ENCODE measurements around the gene DUSP1. TPM values are rescaled to one million over a fixed set of nuclear protein-coding genes. Genes with fewer than 3 reads are reported as not detected.

Gene DUSP1
- total and polyA plus RNA-seq, 2 donors (not counting 3 experiments of a cell fraction or from before 2014, with no cell fraction given) = 36.1 to 196 TPM

GRCh38 chr5:172733131-172733973, 37.6 kb downstream of the DUSP1 start:
- DNase-seq (ENCODE audit: low read depth, low spot score) = peak; percentile 62
- no peak for TF ChIP-seq POLR2A (IDR thresholded peaks at IDR 0.05; ENCODE audit: low read depth, low read length)
- TF ChIP-seq MAX (IDR thresholded peaks at IDR 0.05; ENCODE audit: insufficient read depth, insufficient read length) = peak; percentile 24
- FAIRE-seq = peak; percentile 72
- no TSS peak for BruUV-seq (replicated peaks)
- no peak overlapping the region for H3K4me3 ChIP-seq (replicated peaks in 1 of 3; ENCODE audit: insufficient read depth in 1 of 3, low read depth in 1 of 3, low read length in 3 of 3)
- H3K9ac ChIP-seq (replicated peaks; ENCODE audit: extremely low read depth, insufficient read depth, low read length) = peak overlapping the region; percentile 5
- ChIA-PET CTCF (interaction anchor here (0.7 to 2.2 kb wide), 12 partner anchors 10 to 198 kb away, joined by 3 to 17 read pairs (median 4); partner anchors contain the start of gene DUSP1), POLR2A (interaction anchor here (1.1 to 1.3 kb wide), 2 partner anchors 32 to 37 kb away, joined by 4 to 8 read pairs; partner anchors contain the start of gene DUSP1)
- intact Hi-C loops (cut with micrococcal nuclease) = loop anchor here (1.0 kb wide), 1 partner anchor 11 kb away; no protein-coding TSS in a partner anchor
- H3K9me1 ChIP-seq (replicated peaks; ENCODE audit: control insufficient read depth, extremely low read depth, insufficient read depth, low read length) = no peaks in the 10 kb centered on the region
- no peak overlapping the region for H3K4me2 ChIP-seq (ENCODE audit: insufficient read depth, low read length)
- no peaks in the 10 kb centered on the region for H3K79me2 ChIP-seq (ENCODE audit: control insufficient read depth, insufficient read depth, low read length)
- no peaks in the 10 kb centered on the region for H3K36me3 ChIP-seq (ENCODE audit: control insufficient read depth in 2 of 2, extremely low read depth in 1 of 2, insufficient read depth in 2 of 2, low read length in 2 of 2)
- H3K27me3 ChIP-seq (ENCODE audit: control insufficient read depth in 2 of 2, insufficient read depth in 2 of 2, low read length in 2 of 2) = no peaks in the 10 kb centered on the region
- peaks cover 9% of the 10 kb centered on the region for H3K4me1 ChIP-seq (ENCODE audit: control insufficient read depth, extremely low read depth, insufficient read depth, low read length)
- peak overlapping the region; percentile 24 for H3K27ac ChIP-seq (ENCODE audit: insufficient read depth, low read depth, low read length)
- no peaks in the 10 kb centered on the region for H4K20me1 ChIP-seq (replicated peaks; ENCODE audit: control insufficient read depth, extremely low read depth, insufficient read depth, low read length)
- H3K9me3 ChIP-seq (replicated peaks; ENCODE audit: control insufficient read depth, insufficient read depth, low read length) = no peaks in the 10 kb centered on the region
- H2AFZ ChIP-seq (ENCODE audit: low read depth, low read length) = peak overlapping the region; percentile 91
- dilution Hi-C loops (cut with MboI; ENCODE audit: extremely low pct_ligation_motif_present, low sequenced_read_pairs) = no loop called here

- no peak overlapping the region for H2AFZ ChIP-seq (ENCODE audit: low read depth, low read length)
- no peak overlapping the region for H3K4me2 ChIP-seq (ENCODE audit: insufficient read depth, low read length)
- no peak overlapping the region for H3K27ac ChIP-seq (ENCODE audit: insufficient read depth, low read depth, low read length)
- H3K36me3 ChIP-seq (ENCODE audit: control insufficient read depth in 2 of 2, extremely low read depth in 1 of 2, insufficient read depth in 2 of 2, low read length in 2 of 2) = no peaks in the 10 kb centered on the region
- H3K9ac ChIP-seq (replicated peaks; ENCODE audit: extremely low read depth, insufficient read depth, low read length) = no peak overlapping the region
- BruUV-seq (replicated peaks) = no TSS peak
- H3K9me3 ChIP-seq (replicated peaks; ENCODE audit: control insufficient read depth, insufficient read depth, low read length) = no peaks in the 10 kb centered on the region
- peaks cover 9% of the 10 kb centered on the region for H3K4me1 ChIP-seq (ENCODE audit: control insufficient read depth, extremely low read depth, insufficient read depth, low read length)
- no peaks in the 10 kb centered on the region for H3K9me1 ChIP-seq (replicated peaks; ENCODE audit: control insufficient read depth, extremely low read depth, insufficient read depth, low read length)
- DNase-seq (ENCODE audit: low read depth, low spot score) (no peak), FAIRE-seq (no peak)
- POLR2A ChIA-PET = no interaction called here
- no peak overlapping the region for H3K4me3 ChIP-seq (replicated peaks in 1 of 3; ENCODE audit: insufficient read depth in 1 of 3, low read depth in 1 of 3, low read length in 3 of 3)
- dilution Hi-C loops (cut with MboI; ENCODE audit: extremely low pct_ligation_motif_present, low sequenced_read_pairs) = no loop called here
- TF ChIP-seq POLR2AphosphoS5 (IDR thresholded peaks at IDR 0.05; ENCODE audit: insufficient read depth, low read depth, low read length) = no peak
- TF ChIP-seq MAX (IDR thresholded peaks at IDR 0.05; ENCODE audit: insufficient read depth, insufficient read length) = no peak
- no peak for TF ChIP-seq MYC (IDR thresholded peaks at IDR 0.05; ENCODE audit: low read depth, low read length)
- TF ChIP-seq FOS (IDR thresholded peaks at IDR 0.05; ENCODE audit: borderline replicate concordance, insufficient read depth, low read length) = no peak
- TF ChIP-seq EZH2 (IDR thresholded peaks at IDR 0.05; ENCODE audit: borderline replicate concordance, low read depth, low read length, severe bottlenecking) = no peak
- no peak for TF ChIP-seq POLR2A (IDR thresholded peaks at IDR 0.05; ENCODE audit: low read depth, low read length)
- no peak for TF ChIP-seq CTCF (IDR thresholded peaks at IDR 0.05; ENCODE audit: extremely low read depth in 1 of 2, insufficient read depth in 1 of 2, low read depth in 1 of 2, low read length in 2 of 2)
- TF ChIP-seq GATA2 (IDR thresholded peaks at IDR 0.05; ENCODE audit: insufficient read depth, insufficient read length, low read depth, low read length) = no peak
- CTCF ChIA-PET = interaction anchor here (1.0 to 2.2 kb wide), 5 partner anchors 9 to 179 kb away, joined by 3 to 17 read pairs (median 9); no protein-coding TSS in a partner anchor
- intact Hi-C loops (cut with micrococcal nuclease) = no loop called here
- no peaks in the 10 kb centered on the region for H4K20me1 ChIP-seq (replicated peaks; ENCODE audit: control insufficient read depth, extremely low read depth, insufficient read depth, low read length)
- no peaks in the 10 kb centered on the region for H3K79me2 ChIP-seq (ENCODE audit: control insufficient read depth, insufficient read depth, low read length)
- H3K27me3 ChIP-seq (ENCODE audit: control insufficient read depth in 2 of 2, insufficient read depth in 2 of 2, low read length in 2 of 2) = no peaks in the 10 kb centered on the region
These were observed 38.7 kb downstream of the DUSP1 start for GRCh38 chr5:172732201-172732865.
